Epithelial cell of proximal tubule (primary cell): ENCODE data around the gene NCK2. TPM values are rescaled to one million over a fixed set of nuclear protein-coding genes. Genes with fewer than 3 reads are reported as not detected.

Experiments used
- DNase-seq: peaks from one replicate; pipeline ENCODE4 v3.0.0-alpha.2; 2011; ENCODE audit warnings: low read depth
- H3K4me3 ChIP-seq: 2 replicates; pipeline ENCODE4 v1.5.1; 2011; ENCODE audit warnings: low read depth, mild to moderate bottlenecking, low read length
- CTCF ChIP-seq: conservative IDR thresholded peaks from 2 replicates; pipeline ENCODE4 v1.5.1; 2012; ENCODE audit warnings: low read depth, mild to moderate bottlenecking, low read length
- total RNA-seq: library from RNA; depleted of rRNA; stranded (reverse); fragments of >200 nt; gene quantifications from 2 replicates; pipeline ENCODE4 v1.2.3, GENCODE V29; 2015

NCK2 gene
- total RNA-seq, 1 donor from 2014 or later: 53.0 TPM

GRCh38 chr2:105858868-105859693 lies 114.4 kb downstream of the NCK2 start:
- TF ChIP-seq CTCF: no peak
- no peak overlapping the region for H3K4me3 ChIP-seq
- DNase-seq: no peak

DNA sequence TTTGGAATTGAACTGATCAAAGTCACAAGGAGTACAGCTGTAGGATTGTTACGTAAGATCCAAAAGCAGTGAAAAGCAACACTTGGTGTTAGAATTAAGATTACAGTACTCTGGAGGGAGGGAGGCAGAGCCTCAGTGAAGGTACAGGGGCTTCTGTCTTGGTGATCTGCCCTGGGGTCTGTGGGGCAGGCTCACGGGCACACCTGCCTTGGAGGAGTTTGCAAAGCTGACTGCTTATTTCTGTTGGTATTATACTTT lies 114.9 kb downstream of the NCK2 start:
- DNase-seq: no peak
- no peak overlapping the region for H3K4me3 ChIP-seq
- TF ChIP-seq CTCF: no peak

GRCh38 chr2:105860567-105860966 lies 115.9 kb downstream of the NCK2 start:
- H3K4me3 ChIP-seq: no peak overlapping the region
- DNase-seq: no peak
- no peak for TF ChIP-seq CTCF

DNA sequence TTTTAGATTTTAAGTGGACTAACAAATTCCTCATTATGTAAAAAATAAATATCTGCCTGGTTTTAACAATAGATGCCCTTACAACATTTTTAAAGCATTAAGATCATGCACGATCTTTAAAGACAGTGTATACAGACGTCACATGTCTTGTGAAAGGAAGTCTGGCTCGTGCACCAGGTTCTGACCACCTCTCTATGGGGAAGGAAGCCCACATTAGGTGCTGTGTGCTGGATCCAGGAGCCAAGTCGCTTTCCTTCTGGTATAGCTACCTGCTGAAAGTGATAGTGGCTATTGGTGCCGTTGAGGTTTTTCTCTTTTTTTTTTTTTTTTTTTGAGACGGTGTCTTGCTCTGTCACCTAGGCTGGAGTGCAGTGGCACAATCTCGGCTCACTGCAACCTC lies 116.5 kb downstream of the NCK2 start:
- no peak overlapping the region for H3K4me3 ChIP-seq
- TF ChIP-seq CTCF: no peak
- DNase-seq: no peak

DNA sequence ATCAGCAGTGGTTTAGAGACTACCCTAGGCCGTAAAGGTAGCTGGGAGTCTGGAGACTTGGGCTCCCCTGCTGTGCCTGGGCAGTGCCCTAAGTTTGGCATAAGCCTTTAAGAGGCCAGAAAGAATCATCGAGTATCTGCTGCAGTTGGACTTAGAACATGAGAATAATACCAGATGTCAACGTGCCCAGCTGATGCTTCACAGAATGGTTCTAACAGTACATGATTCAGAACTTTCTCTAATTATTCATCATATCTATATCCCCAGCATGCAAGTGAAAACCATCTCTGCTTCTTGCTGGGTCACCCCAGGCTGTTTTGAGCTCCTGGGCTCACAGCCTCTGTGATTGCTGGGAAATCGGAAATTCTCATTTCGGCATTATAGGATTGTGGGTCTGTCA lies 118.1 kb downstream of the NCK2 start:
- no peak for DNase-seq
- no peak for TF ChIP-seq CTCF
- no peak overlapping the region for H3K4me3 ChIP-seq

DNA sequence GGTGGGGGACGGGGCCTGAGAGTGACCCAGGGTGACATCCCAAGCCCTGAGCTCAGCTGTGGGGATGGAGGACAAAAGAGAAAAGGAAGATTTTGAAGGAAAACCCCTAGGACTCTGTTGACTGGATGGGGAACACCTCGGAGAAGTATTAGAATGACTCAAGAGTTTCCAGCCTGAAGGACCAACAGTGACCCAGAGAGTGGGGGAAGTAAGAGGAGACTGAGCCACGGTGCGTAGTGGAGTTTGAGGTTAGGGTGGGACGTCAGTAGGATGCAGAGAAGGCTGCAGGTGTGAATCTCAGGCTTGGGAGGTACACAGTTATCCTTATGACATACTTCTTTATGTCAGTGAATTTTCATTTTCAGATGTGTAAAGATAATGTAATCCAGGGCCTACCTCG lies 119.5 kb downstream of the NCK2 start:
- TF ChIP-seq CTCF: no peak
- H3K4me3 ChIP-seq: no peak overlapping the region

DNA sequence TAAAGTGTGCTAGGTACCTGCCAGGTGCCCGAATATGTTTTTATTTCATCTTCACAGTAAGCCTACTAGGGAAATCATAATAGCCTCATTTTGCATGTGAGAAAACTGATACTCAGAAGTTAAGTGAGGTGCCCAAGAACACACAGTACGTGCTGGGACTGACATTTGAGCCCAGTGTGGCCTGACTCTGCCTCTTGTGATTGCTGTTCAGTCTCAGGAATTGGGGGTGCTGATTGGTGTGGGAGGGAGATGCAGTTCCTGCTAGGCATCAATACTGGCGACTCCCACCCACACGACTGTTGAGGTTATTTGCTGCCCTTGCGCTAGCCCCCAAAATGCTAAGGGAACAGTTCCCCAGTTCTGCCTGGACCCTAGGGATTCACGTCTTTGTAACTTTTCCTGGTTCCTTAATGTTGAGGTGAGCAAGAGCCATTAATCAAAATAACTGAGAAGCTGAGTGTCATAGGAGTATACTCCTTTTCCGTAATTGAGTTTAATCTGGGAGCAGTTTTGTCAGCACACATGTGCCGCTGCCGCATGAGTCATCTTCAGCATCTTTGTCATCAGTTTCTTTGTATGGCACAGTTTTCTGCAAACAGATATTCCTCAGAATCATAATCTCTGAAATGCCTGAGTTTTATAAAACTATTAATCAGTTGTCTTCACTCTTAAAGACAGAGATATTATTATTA lies 120.7 kb downstream of the NCK2 start:
- no peak for TF ChIP-seq CTCF
- no peak overlapping the region for H3K4me3 ChIP-seq
- no peak for DNase-seq

More for the DNA sequence above, 119.5 kb downstream of the NCK2 start:
- DNase-seq: no peak
